Small intestine (tissue), 16 donors: ENCODE measurements around the gene OR5P2. TPM values are rescaled to one million over a fixed set of nuclear protein-coding genes. Genes with fewer than 3 reads are reported as not detected.
"Not testable (repeated sequence)": the region's sequence is repeated elsewhere in the genome, so short reads cannot be mapped to it uniquely, and the experiment has no call there.

Experiments used
- DNase-seq, 2 donors: peaks; one replicate each; pipeline versions ENCODE4 v3.0.0 to v3.0.0-alpha.2; 2013
- FAIRE-seq: peaks from 2 replicates; lab custom pipeline; 2012; peaks lifted over from hg19 to GRCh38; lab: Jason Lieb, UNC
- H3K27ac ChIP-seq, 3 donors: one replicate each; pipeline ENCODE4 v1.5.1; 2013; ENCODE audit warnings: low read length in 2 of 3, mild to moderate bottlenecking in 2 of 3, control low read depth in 1 of 3, inconsistent platforms in 1 of 3, low read depth in 1 of 3, moderate library complexity in 1 of 3
- H3K27me3 ChIP-seq, 3 donors: one replicate each; pipeline ENCODE4 v1.6.1; 2013; ENCODE audit warnings: low read length in 3 of 3, inconsistent platforms in 1 of 3; ENCODE audit not compliant: control insufficient read depth in 3 of 3, insufficient read depth in 3 of 3
- H3K36me3 ChIP-seq, 3 donors: one replicate each; pipeline ENCODE4 v1.6.1; 2013; ENCODE audit warnings: low read length in 3 of 3, inconsistent platforms in 1 of 3, low read depth in 1 of 3, mild to moderate bottlenecking in 1 of 3, moderate library complexity in 1 of 3; ENCODE audit not compliant: control insufficient read depth in 3 of 3, insufficient read depth in 2 of 3
- H3K4me1 ChIP-seq, 3 donors: one replicate each; pipeline ENCODE4 v1.6.1; 2013; ENCODE audit warnings: low read length in 2 of 3, inconsistent platforms in 1 of 3, low read depth in 1 of 3, mild to moderate bottlenecking in 1 of 3, moderate library complexity in 1 of 3; ENCODE audit not compliant: control insufficient read depth in 3 of 3, insufficient read depth in 2 of 3
- H3K4me3 ChIP-seq, 3 donors: one replicate each; pipeline ENCODE4 v1.5.1; 2013; ENCODE audit warnings: low read length in 3 of 3, control low read depth in 1 of 3, inconsistent platforms in 1 of 3, low read depth in 1 of 3, mild to moderate bottlenecking in 1 of 3, moderate library complexity in 1 of 3
- H3K9me3 ChIP-seq, 2 donors: one replicate each; pipeline ENCODE4 v1.6.1; 2013; ENCODE audit warnings: low read depth in 1 of 2, low read length in 1 of 2; ENCODE audit not compliant: control insufficient read depth in 2 of 2, insufficient read depth in 1 of 2
- WGBS, 3 donors: extraction: QIAGEN DNeasy Blood & Tissue Kit; methylation state at CpG; one replicate each; pipeline ENCODE4 v1.1.7; 2013; 5-methylcytosine and 5-hydroxymethylcytosine counted together
- long read RNA-seq, 10 donors: transcript quantifications; one replicate each; lab custom pipeline, GENCODE V29; 2026
- polyA plus RNA-seq, 4 donors: library from polyadenylated mRNA; stranded (reverse) in 3 of 4; unstranded in 1 of 4; fragments of 200-250 nt in 3 of 4; fragments of 120-200 nt in 1 of 4; gene quantifications; one replicate each; pipeline versions ENCODE4 v1.2.1 to v1.2.3, GENCODE V29; 2013
- donor health status: healthy with polysubstance abuse.
- donor health status: control.
- donor health status: control.
- donor health status: Bipolar disorder and iron deficiency.
- donor health status: healthy.

The OR5P2 gene
- polyA plus RNA-seq: not detected
- long read RNA-seq, donor 1: 0 reads
- long read RNA-seq, donor 2: 0 reads
- long read RNA-seq, donor 3: 0 reads
- long read RNA-seq, donor 4: 0 reads
- long read RNA-seq, donor 5: 0 reads
- long read RNA-seq, donor 6: 0 reads
- long read RNA-seq, donor 7: 0 reads
- long read RNA-seq, donor 8: 0 reads
- long read RNA-seq, donor 9: 0 reads
- long read RNA-seq, donor 10: 0 reads

GRCh38 chr11:7796842-7797241, at the start of gene OR5P2:
OR5P2 (minus strand) TSS chr11:7796942; CDS start chr11:7796942, 0 bp downstream.
- Histone ChIP-seq H3K4me1 (no peaks in the 10 kb centered on the region), H3K9me3 (no peaks in the 10 kb centered on the region), H3K27me3 (no peaks in the 10 kb centered on the region), H3K27ac (no peak within 1 kb of the TSS), H3K36me3 (no peaks in the 10 kb centered on the region), H3K4me3 (no peak within 1 kb of the TSS)
- FAIRE-seq (peak; percentile 90), DNase-seq (no peak)
- WGBS, 3 donors: 85 to 87% (median 86%) methylated on average over 5 of the region's 5 CpGs

- H3K36me3 ChIP-seq: no peaks in the 10 kb centered on the region
- no peak overlapping the region for H3K27ac ChIP-seq
- DNase-seq: no peak
- WGBS, 3 donors: 81 to 91% (median 84%) methylated on average over 3 of the region's 3 CpGs
- no peaks in the 10 kb centered on the region for H3K27me3 ChIP-seq
- H3K9me3 ChIP-seq: no peaks in the 10 kb centered on the region
- no peak overlapping the region for H3K4me3 ChIP-seq
- no peaks in the 10 kb centered on the region for H3K4me1 ChIP-seq
- FAIRE-seq: no peak
These were observed 49.3 kb upstream of the OR5P2 start for GRCh38 chr11:7846003-7846402.

- Histone ChIP-seq H3K9me3 (no peaks in the 10 kb centered on the region), H3K27me3 (no peaks in the 10 kb centered on the region), H3K4me3 (no peak overlapping the region), H3K36me3 (no peaks in the 10 kb centered on the region), H3K4me1 (no peaks in the 10 kb centered on the region), H3K27ac (no peak overlapping the region)
- FAIRE-seq: no peak
- WGBS, 3 donors: 36 to 44% (median 41%) methylated on average over 3 of the region's 3 CpGs
- DNase-seq: no peak
These were observed 48.2 kb upstream of the OR5P2 start for GRCh38 chr11:7844986-7845385.

- Histone ChIP-seq H3K36me3 (no peaks in the 10 kb centered on the region), H3K9me3 (no peaks in the 10 kb centered on the region), H3K4me3 (no peak overlapping the region), H3K4me1 (no peaks in the 10 kb centered on the region), H3K27me3 (no peaks in the 10 kb centered on the region), H3K27ac (no peak overlapping the region)
- FAIRE-seq (no peak), DNase-seq (no peak)
- WGBS, 3 donors: 0 to 44% (median 26%) methylated on average over 1 of the region's 1 CpG
These were observed 47.8 kb upstream of the OR5P2 start for GRCh38 chr11:7844521-7844920.

GRCh38 chr11:7840578-7840977, 43.8 kb upstream of the OR5P2 start:
- FAIRE-seq: no peak
- DNase-seq: no peak
- Histone ChIP-seq H3K36me3 (no peaks in the 10 kb centered on the region), H3K27ac (no peak overlapping the region), H3K4me1 (no peaks in the 10 kb centered on the region), H3K27me3 (no peaks in the 10 kb centered on the region), H3K4me3 (no peak overlapping the region), H3K9me3 (no peaks in the 10 kb centered on the region)
- 71 to 87% (median 76%) methylated on average over 2 of the region's 2 CpGs for WGBS, 3 donors

GRCh38 chr11:7833527-7833926, 36.8 kb upstream of the OR5P2 start:
- Histone ChIP-seq H3K27me3 (no peaks in the 10 kb centered on the region), H3K4me1 (no peaks in the 10 kb centered on the region), H3K4me3 (no peak overlapping the region), H3K9me3 (no peaks in the 10 kb centered on the region), H3K27ac (no peak overlapping the region), H3K36me3 (no peaks in the 10 kb centered on the region)
- FAIRE-seq (no peak), DNase-seq (no peak)

- no peaks in the 10 kb centered on the region for H3K9me3 ChIP-seq
- FAIRE-seq (no peak), DNase-seq (no peak)
- no peaks in the 10 kb centered on the region for H3K36me3 ChIP-seq
- H3K4me3 ChIP-seq: no peak within 1 kb of the TSS
- H3K27me3 ChIP-seq: no peaks in the 10 kb centered on the region
- H3K27ac ChIP-seq: no peak within 1 kb of the TSS
- H3K4me1 ChIP-seq: no peaks in the 10 kb centered on the region
These were observed 34.0 kb upstream of the OR5P2 start, which contains the start of gene OR5P3 for GRCh38 chr11:7830740-7831139. OR5P3 (minus strand) TSS chr11:7830840.

GRCh38 chr11:7826324-7826723, 29.6 kb upstream of the OR5P2 start:
- Histone ChIP-seq H3K4me3 (no peak overlapping the region), H3K4me1 (no peaks in the 10 kb centered on the region), H3K27ac (no peak overlapping the region), H3K9me3 (no peaks in the 10 kb centered on the region), H3K27me3 (no peaks in the 10 kb centered on the region), H3K36me3 (no peaks in the 10 kb centered on the region)
- DNase-seq (no peak), FAIRE-seq (no peak)
- 51 to 66% (median 59%) methylated on average over 3 of the region's 3 CpGs for WGBS, 3 donors

GRCh38 chr11:7820417-7820816, 23.7 kb upstream of the OR5P2 start:
- DNase-seq, H3K4me3 ChIP-seq, H3K9me3 ChIP-seq, H3K27me3 ChIP-seq, H3K27ac ChIP-seq, FAIRE-seq, H3K36me3 ChIP-seq, H3K4me1 ChIP-seq: not testable (repeated sequence)
- 88 to 92% (median 90%) methylated on average over 3 of the region's 3 CpGs for WGBS, 3 donors
